Stimulated activated CD4-positive, alpha-beta T cell treated with anti-CD3 and anti-CD28 coated beads, Interleukin-1b, Interleukin-23, amount 100 ng/mL, for 1 hour (primary cell): ENCODE data around the gene MCL1.

Experiments used
- DNase-seq, 2 donors: peaks; one replicate each; pipeline ENCODE4 v3.0.0-alpha.2; 2020; ENCODE audit warnings: low read depth in 2 of 2

MCL1 gene

DNA sequence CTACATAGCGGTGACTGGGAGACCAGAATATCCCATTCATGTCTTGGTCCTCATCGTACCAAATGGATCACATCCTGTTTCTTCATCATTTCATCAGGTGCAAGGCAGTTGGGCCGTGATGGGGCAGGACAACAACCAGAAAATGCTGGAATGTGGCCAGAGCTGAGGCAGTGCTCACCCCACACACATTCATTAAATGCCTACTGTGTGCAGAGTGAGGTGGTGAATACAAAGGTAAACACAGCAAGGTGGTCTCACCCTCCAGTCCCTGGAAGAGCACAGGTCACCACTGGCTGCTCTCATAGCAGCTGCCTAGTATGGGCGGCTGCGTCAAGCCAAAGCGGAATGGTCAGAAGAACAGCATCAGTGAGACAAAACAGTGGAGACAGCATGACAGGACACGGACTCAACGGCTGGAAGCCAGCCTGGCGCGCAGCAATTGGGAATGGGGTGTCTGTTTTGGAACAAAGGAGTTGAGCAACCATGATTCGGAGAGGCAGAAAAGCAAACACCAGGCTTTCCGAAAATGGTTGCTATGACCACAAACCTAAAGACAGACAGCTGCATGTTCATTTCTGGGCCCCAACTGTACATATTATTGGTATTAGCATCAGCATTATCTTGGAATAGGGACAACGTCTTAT lies 35.8 kb downstream of the MCL1 start:
- DNase-seq = no peak

DNA sequence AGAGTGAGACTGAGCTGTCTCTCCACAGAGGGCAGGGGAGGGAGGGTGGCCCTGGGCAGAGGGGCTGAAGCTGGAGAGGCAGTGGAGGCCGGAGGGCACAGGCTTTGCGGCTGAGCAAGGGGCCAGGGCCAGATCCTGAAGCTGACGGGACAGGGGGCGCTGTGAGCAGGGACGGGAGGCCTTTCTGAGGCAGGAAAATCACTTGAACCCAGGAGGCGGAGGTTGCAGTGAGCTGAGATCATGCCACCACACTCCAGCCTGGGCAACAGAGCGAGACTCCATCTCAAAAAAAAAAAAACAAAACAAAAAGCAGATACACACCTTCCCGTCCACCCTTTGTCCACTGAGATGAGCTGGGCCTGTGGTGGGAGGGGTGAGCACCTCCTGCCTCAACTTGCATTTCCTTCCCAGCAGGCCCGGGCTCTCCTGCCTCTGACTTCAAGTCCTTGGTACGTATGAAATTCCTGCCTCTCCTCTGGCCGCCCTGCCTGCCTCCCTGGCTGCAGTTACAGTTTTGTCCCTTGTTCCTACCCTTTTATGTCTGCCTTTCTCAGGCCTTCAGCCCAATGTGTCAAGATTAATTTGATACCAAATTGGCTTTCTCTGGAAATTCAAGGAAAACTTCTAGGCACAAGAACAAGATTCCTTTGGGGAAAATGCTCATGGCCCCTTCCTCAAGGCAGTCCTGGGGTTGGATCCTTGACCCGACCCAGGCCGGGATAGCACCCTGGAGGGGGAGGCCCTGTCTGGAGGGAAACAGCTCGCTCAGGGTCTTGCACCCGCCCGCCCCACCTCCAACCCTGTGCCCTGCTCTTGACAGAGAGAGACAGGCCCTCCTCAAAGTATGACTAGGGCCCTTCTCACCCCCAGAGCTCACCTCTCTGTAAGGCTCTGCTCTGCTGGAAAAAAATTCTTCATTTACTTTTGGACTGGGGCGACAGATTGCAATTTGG lies 41.4 kb downstream of the MCL1 start:
- no peak for DNase-seq

DNA sequence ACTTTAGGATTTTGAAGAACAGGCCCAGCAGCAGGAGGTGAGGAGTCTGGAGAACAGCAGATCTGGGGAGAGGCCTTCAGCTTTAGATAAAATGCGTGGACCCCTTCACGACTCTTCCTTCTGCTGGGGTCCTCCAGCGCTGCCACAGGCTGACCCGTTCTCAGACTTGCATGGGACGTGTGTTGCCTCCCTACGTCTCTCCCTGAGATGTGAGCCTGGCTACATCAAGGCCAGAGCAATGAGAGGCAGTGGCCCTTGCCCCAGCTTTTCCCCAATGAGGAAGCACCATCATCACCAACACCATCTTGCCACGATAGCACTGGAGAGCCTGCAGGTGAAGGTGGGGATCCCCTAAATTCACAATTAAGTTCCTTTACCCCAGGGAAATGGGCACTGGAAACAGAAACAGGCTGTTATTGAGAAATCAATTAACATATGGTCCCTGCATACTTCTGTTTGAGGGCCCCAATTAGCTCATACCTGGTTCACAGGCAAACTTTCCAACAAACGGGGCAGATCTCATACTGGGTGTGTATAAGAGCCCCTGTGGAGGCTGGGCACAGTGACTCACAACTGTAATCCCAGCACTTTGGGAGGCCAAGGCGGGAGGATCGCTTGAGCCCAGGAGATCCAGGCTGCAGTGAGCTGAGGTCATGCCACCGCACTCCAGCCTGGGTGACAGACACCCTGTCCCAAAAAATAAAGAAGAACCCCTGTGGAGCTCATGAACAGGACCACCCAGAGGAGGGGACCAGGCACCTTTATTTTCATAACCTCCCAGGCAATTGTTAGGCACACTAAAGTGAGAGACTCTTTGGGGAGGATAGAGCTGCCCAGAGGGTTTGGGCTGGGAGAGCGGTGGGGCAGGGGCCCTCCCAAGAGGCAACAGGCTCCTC lies 42.3 kb downstream of the MCL1 start:
- DNase-seq = no peak

DNA sequence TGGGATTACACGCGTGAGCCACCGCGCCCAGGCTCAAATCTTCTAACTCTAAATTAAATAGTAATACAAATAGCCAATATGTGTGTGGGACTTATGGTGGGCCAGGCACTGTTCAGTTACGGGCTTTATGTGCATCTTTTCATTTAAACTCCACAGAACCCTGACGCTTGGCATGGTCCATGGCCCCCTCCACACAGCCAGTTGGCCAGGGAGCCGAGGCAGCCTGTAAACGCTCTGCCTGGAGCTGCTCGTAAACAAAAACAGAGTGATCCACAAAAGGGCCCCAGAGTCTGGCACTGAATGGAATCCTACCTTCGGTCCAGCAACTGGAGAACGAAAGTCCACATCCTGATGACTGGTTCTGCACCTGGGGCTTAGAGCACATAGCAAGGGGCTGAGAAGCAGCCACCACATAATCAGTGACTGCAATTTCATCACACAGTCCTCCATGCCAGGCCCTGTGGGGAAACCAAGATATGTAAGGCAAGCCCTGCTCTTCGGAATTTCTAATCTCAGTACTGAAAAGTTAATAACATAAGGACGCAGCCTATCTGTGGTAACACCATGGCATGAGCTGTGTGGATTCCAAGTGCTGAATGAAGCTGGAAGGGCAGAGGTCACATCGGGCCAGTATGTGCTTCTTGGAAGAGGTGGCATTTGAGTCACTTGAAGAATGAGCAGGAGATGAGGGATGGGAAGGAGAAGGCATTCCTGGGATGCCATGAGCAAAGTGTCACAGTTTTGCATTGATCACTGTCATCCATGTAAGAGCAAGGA lies 43.7 kb downstream of the MCL1 start:
- DNase-seq = no peak

DNA sequence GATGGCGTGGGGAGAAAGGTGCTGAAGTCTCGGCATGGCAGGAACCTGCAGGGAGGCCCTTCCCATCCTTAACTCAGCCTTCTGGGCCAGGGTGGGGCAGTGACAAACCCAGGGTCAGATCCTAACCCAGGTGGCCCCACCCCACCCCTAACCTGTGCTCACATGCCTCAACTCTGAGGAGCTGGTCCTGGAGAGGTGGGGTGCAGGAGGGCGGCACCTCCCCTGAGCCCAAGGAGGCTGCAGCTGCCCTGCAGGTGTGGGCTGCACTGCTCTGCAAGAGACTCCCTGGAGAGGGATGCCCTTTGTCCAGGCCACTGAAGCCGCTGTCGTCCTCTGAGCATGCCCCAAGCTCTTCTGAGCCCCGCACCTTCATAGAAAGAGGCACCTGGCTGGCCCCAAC lies 45.4 kb downstream of the MCL1 start:
- no peak for DNase-seq

DNA sequence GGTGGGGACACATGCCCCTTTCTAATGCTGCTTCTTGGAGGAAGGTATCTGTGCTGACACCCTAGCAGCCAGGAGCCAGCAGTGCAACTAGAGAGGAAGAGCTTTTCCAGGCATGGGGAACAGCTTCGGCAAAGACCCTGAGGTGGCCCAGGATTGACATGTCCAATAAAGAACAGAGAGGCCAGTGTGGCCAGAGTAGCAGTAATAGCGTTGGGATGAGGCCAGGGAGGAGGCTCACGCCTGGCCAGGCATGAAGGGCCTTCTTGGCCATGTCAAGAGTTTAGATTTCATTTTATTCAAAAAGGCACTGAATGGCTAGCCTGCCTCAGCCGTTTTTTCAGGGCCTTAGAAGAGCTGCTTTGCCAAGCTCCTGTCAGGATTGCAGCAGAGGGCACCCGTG lies 46.5 kb downstream of the MCL1 start:
- DNase-seq = no peak

DNA sequence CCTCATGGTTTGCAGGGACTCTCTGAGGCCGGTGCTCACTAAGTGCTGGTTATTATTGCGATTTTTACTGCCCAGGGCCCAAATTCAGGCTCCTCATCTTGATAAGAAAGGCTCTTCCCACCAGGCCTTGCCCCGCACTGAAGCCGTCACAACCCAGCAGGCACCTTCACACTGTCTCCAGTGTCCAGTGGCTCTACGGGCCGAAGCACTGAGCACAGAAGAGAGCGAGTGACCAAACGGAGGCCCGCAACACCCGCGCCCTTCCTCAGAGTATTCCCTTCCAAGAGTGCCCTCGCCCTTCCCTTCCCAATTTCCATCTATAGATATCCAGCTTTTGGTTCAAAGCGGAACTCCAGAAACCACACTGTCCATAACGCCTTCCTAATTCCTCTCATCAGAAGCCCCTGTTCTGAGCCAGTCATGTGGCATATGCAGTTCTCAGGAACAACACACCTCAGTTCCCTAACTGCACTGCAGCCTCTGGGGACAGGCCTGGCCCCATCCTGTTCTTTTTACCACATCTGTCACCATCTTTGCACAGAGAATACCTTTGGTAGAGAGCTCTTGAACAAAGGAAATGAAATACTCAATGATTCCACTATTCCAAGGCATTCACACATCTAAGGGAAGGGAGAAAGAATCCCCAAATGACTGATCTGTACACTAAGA lies 48.8 kb downstream of the MCL1 start:
- no peak for DNase-seq

DNA sequence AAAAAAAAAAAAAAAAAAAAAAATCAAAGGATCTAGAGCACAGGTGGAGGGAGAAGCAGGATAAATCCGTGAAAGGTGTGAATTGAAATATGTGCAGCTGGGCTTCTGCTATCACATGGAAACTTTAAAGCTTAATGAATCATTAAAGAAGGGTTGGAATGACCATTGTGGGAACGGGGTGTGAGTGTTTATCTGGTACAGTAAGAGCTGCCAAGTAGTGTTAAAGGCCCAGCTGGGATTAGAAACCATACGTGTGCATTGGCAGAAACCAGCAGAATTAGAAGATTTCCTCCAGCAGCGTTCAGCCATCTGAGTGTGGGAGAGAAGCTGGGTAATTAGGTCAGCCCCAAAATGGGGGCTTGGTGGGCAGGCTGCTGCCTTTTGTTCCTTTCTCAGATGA lies 50.4 kb downstream of the MCL1 start:
- DNase-seq = no peak

DNA sequence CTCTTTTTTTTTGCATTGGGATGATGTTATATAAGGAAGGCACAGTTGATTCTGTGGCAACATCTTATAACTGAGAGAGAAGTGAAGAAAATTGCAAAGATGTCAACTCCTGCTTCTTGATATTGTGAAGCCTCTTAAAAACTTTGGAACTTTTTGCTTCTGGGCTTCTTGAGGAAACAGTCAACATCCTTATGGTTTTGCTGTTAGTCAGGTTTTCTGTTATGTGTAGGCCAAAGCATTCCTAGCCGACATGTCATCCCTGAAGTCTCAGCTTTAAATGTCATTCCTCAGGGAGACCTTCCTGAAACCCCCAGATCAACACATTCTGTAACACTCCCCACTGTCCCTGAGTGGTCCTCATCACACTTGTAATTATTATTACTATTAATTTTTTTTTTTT lies 51.2 kb downstream of the MCL1 start:
- DNase-seq = no peak

DNA sequence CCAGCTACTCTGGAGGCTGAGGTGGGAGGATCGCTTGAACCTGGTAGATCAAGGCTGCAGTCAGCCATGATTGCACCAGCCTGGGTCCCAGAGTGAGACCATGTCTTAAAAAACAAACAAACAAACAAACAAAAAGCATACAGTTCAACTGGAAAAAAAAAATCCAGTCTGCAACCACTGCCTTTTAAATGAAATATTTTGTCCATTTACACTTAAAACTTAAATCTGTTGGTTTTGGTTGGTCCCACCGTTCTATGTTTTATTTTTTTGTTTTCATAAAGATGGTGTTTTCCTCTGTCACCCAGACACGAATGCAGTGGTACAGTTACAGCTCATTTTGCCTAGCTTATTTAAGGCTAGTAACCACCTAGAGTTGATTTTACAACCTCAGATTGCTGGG lies 54.1 kb downstream of the MCL1 start:
- DNase-seq = no peak
